Astrocyte (in vitro differentiated cells and primary cell): Measurements from ENCODE around the gene SMIM35. TPM values are rescaled to one million over a fixed set of nuclear protein-coding genes. Genes with fewer than 3 reads are reported as not detected.

Experiments
- DNase-seq: peaks from one replicate; pipeline ENCODE4 v3.0.0-alpha.2; 2010; ENCODE audit warnings: low read depth
- FAIRE-seq: peaks from 2 replicates; lab custom pipeline; 2011; peaks lifted over from hg19 to GRCh38; lab: Jason Lieb, UNC
- H2AFZ ChIP-seq: 2 replicates; pipeline ENCODE4 v1.6.0; 2012; ENCODE audit warnings: low read depth, low read length, inconsistent platforms
- H3K27ac ChIP-seq: 2 replicates; pipeline ENCODE4 v1.5.1; 2011; ENCODE audit warnings: low read depth, low read length, inconsistent platforms
- H3K27me3 ChIP-seq: 2 replicates; pipeline ENCODE4 v1.6.0; 2011; ENCODE audit warnings: low read length, inconsistent platforms; ENCODE audit not compliant: insufficient read depth
- H3K36me3 ChIP-seq: 2 replicates; pipeline ENCODE4 v1.5.1; 2011; ENCODE audit warnings: low read length, inconsistent platforms; ENCODE audit not compliant: insufficient read depth
- H3K4me1 ChIP-seq: 2 replicates; pipeline ENCODE4 v1.5.1; 2011; ENCODE audit warnings: low read length, inconsistent platforms; ENCODE audit not compliant: insufficient read depth
- H3K4me2 ChIP-seq: 2 replicates; pipeline ENCODE4 v1.6.0; 2012; ENCODE audit warnings: low read length, inconsistent platforms
- H3K4me3 ChIP-seq: 2 replicates; pipeline ENCODE4 v1.5.1; 2011; ENCODE audit warnings: low read depth, mild to moderate bottlenecking, low read length, inconsistent platforms; ENCODE audit not compliant: insufficient read depth
- H3K79me2 ChIP-seq: 2 replicates; pipeline ENCODE4 v1.6.0; 2012; ENCODE audit warnings: mild to moderate bottlenecking, low read length, inconsistent platforms; ENCODE audit not compliant: insufficient read depth
- H3K9ac ChIP-seq: 2 replicates; pipeline ENCODE4 v1.6.0; 2012; ENCODE audit warnings: mild to moderate bottlenecking, low read length, inconsistent platforms
- H3K9me3 ChIP-seq: 2 replicates; pipeline ENCODE4 v1.5.1; 2012; ENCODE audit warnings: low read depth, mild to moderate bottlenecking, low read length, inconsistent platforms; ENCODE audit not compliant: insufficient read depth
- H4K20me1 ChIP-seq: 2 replicates; pipeline ENCODE4 v1.6.0; 2012; ENCODE audit warnings: low read length, inconsistent platforms; ENCODE audit not compliant: insufficient read depth
- H3K27ac Mint-ChIP-seq: one replicate; pipeline ENCODE4 v1.8.0; 2021; ENCODE audit warnings: mild to moderate bottlenecking, mixed read lengths; ENCODE audit not compliant: unreplicated experiment
- H3K27me3 Mint-ChIP-seq: one replicate; pipeline ENCODE4 v1.8.0; 2021; ENCODE audit warnings: low read depth, mixed read lengths; ENCODE audit not compliant: unreplicated experiment
- H3K36me3 Mint-ChIP-seq: one replicate; pipeline ENCODE4 v1.8.0; 2021; ENCODE audit warnings: low read depth, mixed read lengths; ENCODE audit not compliant: unreplicated experiment
- H3K4me1 Mint-ChIP-seq: one replicate; pipeline ENCODE4 v1.8.0; 2021; ENCODE audit warnings: low read depth, mixed read lengths; ENCODE audit not compliant: unreplicated experiment
- H3K4me3 Mint-ChIP-seq: one replicate; pipeline ENCODE4 v1.8.0; 2021; ENCODE audit warnings: mild to moderate bottlenecking, moderate library complexity, mixed read lengths; ENCODE audit not compliant: unreplicated experiment
- H3K9me3 Mint-ChIP-seq: one replicate; pipeline ENCODE4 v1.8.0; 2021; ENCODE audit warnings: mild to moderate bottlenecking, mixed read lengths; ENCODE audit not compliant: unreplicated experiment
- CTCF ChIP-seq: IDR thresholded peaks from 2 replicates; pipeline ENCODE4 v1.5.1; 2011; ENCODE audit warnings: low read depth, mild to moderate bottlenecking, inconsistent platforms, low read length, moderate library complexity; ENCODE audit not compliant: insufficient read depth
- EZH2 ChIP-seq: IDR thresholded peaks from 2 replicates; pipeline ENCODE4 v1.6.1; 2012; ENCODE audit warnings: mild to moderate bottlenecking, low read length, inconsistent platforms; ENCODE audit not compliant: insufficient read depth
- total RNA-seq: library from RNA; stranded (reverse); gene quantifications from 2 replicates; pipeline ENCODE4 v1.2.1, GENCODE V29; 2021

The SMIM35 gene
- total RNA-seq, 1 donor from 2014 or later = not detected

GRCh38 chr11:117962826-117963225 lies 123.9 kb downstream of the SMIM35 start:
- H3K27me3 ChIP-seq = peaks cover 7% of the 10 kb centered on the region
- H3K4me1 ChIP-seq = no peaks in the 10 kb centered on the region
- Mint-ChIP-seq H3K4me3 (no peak overlapping the region), H3K27ac (no peak overlapping the region), H3K27me3 (peaks cover 3% of the 10 kb centered on the region), H3K4me1 (no peaks in the 10 kb centered on the region), H3K9me3 (no peaks in the 10 kb centered on the region), H3K36me3 (no peaks in the 10 kb centered on the region)
- DNase-seq = no peak
- no peak for FAIRE-seq
- H3K79me2 ChIP-seq = no peaks in the 10 kb centered on the region
- H3K9ac ChIP-seq = no peak overlapping the region
- no peak overlapping the region for H3K4me3 ChIP-seq
- no peaks in the 10 kb centered on the region for H3K9me3 ChIP-seq
- no peak for TF ChIP-seq EZH2
- TF ChIP-seq CTCF = no peak
- H3K4me2 ChIP-seq = no peak overlapping the region
- H4K20me1 ChIP-seq = no peaks in the 10 kb centered on the region
- no peaks in the 10 kb centered on the region for H3K36me3 ChIP-seq
- no peak overlapping the region for H3K27ac ChIP-seq
- H2AFZ ChIP-seq = no peak overlapping the region

- no peaks in the 10 kb centered on the region for H3K36me3 Mint-ChIP-seq
- no peak overlapping the region for H3K27ac ChIP-seq
- no peak overlapping the region for H3K4me3 ChIP-seq
- TF ChIP-seq EZH2 (no peak), CTCF (no peak)
- no peak overlapping the region for H3K4me2 ChIP-seq
- H3K9me3 ChIP-seq = no peaks in the 10 kb centered on the region
- no peaks in the 10 kb centered on the region for H3K79me2 ChIP-seq
- DNase-seq = no peak
- no peaks in the 10 kb centered on the region for H3K4me1 ChIP-seq
- peaks cover 7% of the 10 kb centered on the region for H3K27me3 ChIP-seq
- H2AFZ ChIP-seq = no peak overlapping the region
- peaks cover 7% of the 10 kb centered on the region for H3K27me3 Mint-ChIP-seq
- H3K9me3 Mint-ChIP-seq = peaks cover 4% of the 10 kb centered on the region
- H3K9ac ChIP-seq = no peak overlapping the region
- H4K20me1 ChIP-seq = no peaks in the 10 kb centered on the region
- H3K36me3 ChIP-seq = no peaks in the 10 kb centered on the region
- H3K4me3 Mint-ChIP-seq = no peak overlapping the region
- H3K4me1 Mint-ChIP-seq = no peaks in the 10 kb centered on the region
- no peak for FAIRE-seq
- no peak overlapping the region for H3K27ac Mint-ChIP-seq
Observed at GRCh38 chr11:117961896-117962295, 124.9 kb downstream of the SMIM35 start.

GRCh38 chr11:117960406-117960805 lies 126.4 kb downstream of the SMIM35 start:
- H3K4me3 Mint-ChIP-seq = no peak overlapping the region
- Histone ChIP-seq H3K9me3 (no peaks in the 10 kb centered on the region), H3K4me2 (no peak overlapping the region), H3K36me3 (no peaks in the 10 kb centered on the region), H3K9ac (no peak overlapping the region), H3K4me3 (no peak overlapping the region), H2AFZ (no peak overlapping the region), H3K4me1 (no peaks in the 10 kb centered on the region), H3K27ac (no peak overlapping the region), H3K79me2 (no peaks in the 10 kb centered on the region), H4K20me1 (no peaks in the 10 kb centered on the region), H3K27me3 (peaks cover 11% of the 10 kb centered on the region)
- no peaks in the 10 kb centered on the region for H3K4me1 Mint-ChIP-seq
- H3K36me3 Mint-ChIP-seq = no peaks in the 10 kb centered on the region
- no peak for TF ChIP-seq CTCF
- no peak for TF ChIP-seq EZH2
- no peak overlapping the region for H3K27ac Mint-ChIP-seq
- H3K27me3 Mint-ChIP-seq = peaks cover 7% of the 10 kb centered on the region
- DNase-seq (no peak), FAIRE-seq (no peak)
- peaks cover 6% of the 10 kb centered on the region for H3K9me3 Mint-ChIP-seq
